ENCODE data around the gene DIPK1C.

DIPK1C gene

DNA sequence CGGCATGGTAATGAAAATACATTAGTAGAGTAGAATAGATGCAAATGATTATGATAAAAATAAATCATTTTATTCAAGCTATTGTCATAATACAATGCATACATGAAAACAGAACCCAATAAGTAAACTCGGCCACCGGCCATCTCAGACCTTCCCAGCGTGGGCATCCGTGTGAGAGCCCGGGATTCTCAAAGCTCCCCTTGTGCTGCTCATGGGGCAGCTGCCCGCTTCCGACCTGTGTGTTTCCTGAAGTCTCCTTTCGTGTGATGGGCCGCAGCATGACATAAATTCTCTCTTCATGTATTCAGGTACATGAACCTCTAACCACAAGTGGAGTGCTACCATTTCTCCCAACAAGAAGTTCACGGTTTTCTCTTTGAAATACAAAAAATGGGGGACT, 25.6 kb upstream of the DIPK1C start:
- DNase-seq (ENCODE audit: low spot score): no peak

DNA sequence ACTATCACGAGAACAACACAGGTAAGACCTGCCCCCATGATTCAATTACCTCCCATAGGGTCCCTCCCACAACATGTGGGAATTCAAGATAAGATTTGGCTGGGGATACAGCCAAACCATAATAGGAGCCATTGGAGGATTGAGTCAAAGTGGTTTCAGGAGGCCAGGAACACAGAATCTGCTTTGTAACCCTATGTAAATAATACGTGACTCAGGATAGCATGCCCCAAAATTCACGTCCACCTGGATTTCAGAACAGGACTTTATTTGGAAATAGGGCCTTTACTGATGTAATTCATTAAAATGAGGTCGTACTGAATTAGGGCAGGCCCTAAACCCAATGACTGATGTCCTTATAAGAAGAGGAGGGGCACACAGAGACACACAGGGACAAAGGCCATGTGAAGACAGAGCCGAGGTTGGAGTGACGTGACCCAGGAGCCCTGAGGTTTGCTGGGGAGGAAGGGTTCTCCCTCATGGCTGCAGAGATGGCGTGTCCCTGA, 23.1 kb upstream of the DIPK1C start:
- no peak for DNase-seq (ENCODE audit: low spot score)

- DNase-seq (ENCODE audit: low spot score): no peak
Measured at GRCh38 chr18:74479486-74480148, 22.5 kb upstream of the DIPK1C start.

- no peak for DNase-seq (ENCODE audit: low spot score)
Measured at GRCh38 chr18:74478880-74479279, 21.8 kb upstream of the DIPK1C start.

- no peak for DNase-seq (ENCODE audit: low spot score)
Measured at GRCh38 chr18:74478316-74478715, 21.2 kb upstream of the DIPK1C start.

DNA sequence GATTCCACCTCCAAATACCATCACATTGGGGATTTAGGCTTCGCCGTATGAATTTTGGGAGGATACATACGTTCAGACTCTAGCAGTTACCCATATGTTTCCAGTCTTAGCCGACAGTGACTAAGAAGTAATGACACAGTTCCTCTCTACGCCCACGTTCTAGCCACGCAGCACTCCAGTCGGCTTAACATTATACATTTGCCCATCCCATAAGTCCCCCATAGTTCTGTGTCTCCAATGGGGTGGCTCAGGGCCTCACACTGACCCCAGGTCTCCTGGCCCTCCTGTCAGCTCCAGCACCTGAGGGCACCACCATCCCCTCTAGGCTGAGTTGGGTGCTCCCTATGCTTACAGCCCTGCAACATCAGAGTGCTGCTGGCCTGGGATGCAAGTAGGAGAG, 20.7 kb upstream of the DIPK1C start:
- no peak for DNase-seq (ENCODE audit: low spot score)

GRCh38 chr18:74476140-74476539, 19.0 kb upstream of the DIPK1C start:
- peak; percentile 60 for DNase-seq (ENCODE audit: low spot score)

DNA sequence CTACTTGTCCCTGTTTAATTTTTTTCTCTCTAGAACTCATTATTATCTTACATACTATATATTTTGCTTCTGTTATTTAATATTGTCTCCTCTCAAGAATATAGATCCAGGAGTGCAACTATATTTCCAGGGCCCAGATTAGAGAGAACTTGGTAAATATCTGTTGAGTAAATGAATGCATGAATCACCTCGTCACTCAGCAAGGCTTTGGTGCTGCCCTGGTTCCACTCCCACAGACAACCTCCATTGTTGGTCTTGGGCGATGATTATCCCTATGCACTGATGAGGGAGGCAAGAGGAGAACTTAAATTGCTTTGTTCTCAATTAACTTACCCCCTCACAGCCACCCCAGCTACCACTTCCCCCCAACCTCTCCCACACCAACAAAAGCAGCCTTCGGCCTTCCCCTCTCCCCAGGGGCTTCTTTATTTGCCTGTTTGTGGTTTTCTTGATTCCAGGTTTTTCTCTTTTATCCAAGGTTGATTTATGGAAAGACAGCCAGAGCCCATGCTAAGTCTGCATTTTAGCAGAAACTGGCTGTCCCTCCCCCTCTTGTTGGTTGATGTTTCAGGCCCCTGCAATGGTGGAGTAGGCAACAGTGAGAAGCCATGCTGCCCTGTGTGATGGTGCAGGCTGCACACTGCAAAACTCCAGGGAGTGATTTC, 17.0 kb upstream of the DIPK1C start:
- no peak for DNase-seq (ENCODE audit: low spot score)

DNA sequence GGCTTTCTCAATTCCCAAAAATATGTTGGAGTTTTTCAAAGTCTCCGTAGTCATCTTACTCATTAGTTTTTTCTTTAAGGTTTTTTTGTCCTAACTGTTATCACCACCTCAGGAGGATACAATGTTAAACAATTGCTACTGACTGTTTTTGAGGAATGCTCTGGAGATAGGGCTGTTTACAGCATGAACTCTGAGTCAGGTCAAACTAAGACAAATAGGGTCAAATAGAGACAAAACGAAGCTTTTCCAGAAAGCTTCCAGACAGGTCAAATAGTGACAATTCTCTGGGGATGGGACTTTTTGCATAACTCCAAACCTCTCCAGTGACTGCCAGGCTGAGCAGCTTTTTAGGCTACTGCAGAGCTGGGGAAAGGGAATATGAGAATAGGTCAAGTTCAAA, 15.2 kb upstream of the DIPK1C start:
- DNase-seq (ENCODE audit: low spot score): no peak

DNA sequence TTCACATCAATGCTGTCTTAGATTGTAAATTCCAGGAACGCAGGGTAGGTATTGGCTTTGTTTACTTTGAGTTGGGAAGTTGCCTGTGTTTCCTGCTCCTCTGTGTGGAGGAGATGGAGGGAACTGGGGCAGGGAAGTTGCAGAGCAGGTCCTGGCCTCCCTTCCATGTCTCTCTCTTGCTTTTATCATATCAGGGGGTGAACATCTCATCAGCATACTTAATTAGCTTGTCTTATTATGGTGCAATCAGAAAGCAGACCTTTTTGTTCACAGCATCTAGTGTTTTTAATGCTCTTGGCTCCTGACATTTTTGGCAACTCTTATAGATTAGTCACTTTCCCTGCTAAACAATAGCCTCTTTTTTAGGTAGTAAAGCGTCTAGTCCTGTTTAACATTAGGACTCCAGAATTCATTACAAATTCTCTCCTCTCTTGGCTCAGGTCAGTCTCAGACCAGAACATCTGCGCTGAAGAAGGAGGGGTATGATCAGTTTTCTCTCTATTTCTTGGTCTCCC, 11.5 kb upstream of the DIPK1C start:
- DNase-seq (ENCODE audit: low spot score): no peak

GRCh38 chr18:74465775-74466174, 8.7 kb upstream of the DIPK1C start:
- DNase-seq (ENCODE audit: low spot score): no peak

GRCh38 chr18:74463983-74464382, 6.9 kb upstream of the DIPK1C start:
- no peak for DNase-seq (ENCODE audit: low spot score)

GRCh38 chr18:74463254-74463653, 6.1 kb upstream of the DIPK1C start:
- no peak for DNase-seq (ENCODE audit: low spot score)

DNA sequence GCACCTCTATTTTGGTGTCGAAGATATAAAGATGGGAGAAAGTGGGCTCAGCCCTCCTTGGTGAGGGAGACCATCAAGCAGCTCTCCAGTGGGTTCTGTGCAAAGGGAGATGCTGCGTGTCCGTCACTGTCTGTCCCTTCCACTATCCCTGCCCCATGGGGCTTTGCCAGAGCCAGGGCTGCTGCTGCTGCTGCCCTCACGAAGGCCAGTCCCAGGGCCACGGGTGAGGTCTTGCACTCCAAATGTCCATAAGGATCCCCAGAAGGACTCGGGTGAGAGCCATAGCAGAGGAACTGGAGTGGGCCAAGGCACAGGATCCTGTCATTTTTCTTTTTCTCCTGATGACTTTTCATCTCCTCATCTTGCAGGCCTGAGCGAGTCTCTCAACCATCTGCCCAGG, 3.7 kb upstream of the DIPK1C start:
- DNase-seq (ENCODE audit: low spot score): no peak

- no peak for DNase-seq (ENCODE audit: low spot score)
Measured at GRCh38 chr18:74459889-74460288, 2.8 kb upstream of the DIPK1C start.

DNA sequence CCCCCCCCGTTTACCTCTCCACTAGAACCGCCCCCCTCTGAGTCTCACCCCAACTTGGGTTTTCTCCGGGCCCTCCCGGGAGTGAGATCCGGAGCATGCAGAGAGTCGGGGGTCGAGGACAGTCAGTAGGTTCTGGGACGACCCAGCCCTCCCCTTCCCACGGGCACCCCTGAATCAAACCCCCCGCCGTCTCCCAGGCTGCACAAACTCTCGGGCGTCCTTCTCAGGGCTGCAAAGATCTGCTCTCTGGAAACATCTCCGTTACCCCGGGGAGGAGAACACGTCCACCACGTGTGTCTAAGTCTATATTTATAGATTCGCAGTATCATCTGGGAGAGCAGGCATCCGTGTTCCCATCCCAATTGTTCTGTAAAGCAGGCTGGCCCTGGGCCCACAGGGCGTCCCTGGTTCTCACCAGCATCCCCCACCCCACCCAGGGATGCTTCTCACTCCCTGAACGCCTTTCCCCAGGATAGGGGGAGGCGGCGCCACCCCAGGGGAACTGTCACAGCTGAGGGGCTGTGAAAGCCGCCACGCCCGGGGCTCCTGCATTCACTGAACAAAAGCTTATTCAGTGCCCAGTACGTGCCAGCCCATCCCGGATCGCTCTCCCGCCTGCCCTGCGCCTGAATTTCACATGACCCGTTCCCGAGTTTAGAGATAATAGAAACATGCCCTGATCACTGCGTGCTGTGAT, 765 bp upstream of the DIPK1C start:
- DNase-seq (ENCODE audit: low spot score): no peak

GRCh38 chr18:74456349-74457042, 612 bp downstream of the DIPK1C start:
- DNase-seq (ENCODE audit: low spot score): no peak

- no peak for DNase-seq (ENCODE audit: low spot score)
Measured at GRCh38 chr18:74456017-74456348, 1.1 kb downstream of the DIPK1C start.

- no peak for DNase-seq (ENCODE audit: low spot score)
Measured at GRCh38 chr18:74455386-74455785, 1.7 kb downstream of the DIPK1C start.

- no peak for DNase-seq (ENCODE audit: low spot score)
Measured at GRCh38 chr18:74454279-74454751, 2.8 kb downstream of the DIPK1C start.

DNA sequence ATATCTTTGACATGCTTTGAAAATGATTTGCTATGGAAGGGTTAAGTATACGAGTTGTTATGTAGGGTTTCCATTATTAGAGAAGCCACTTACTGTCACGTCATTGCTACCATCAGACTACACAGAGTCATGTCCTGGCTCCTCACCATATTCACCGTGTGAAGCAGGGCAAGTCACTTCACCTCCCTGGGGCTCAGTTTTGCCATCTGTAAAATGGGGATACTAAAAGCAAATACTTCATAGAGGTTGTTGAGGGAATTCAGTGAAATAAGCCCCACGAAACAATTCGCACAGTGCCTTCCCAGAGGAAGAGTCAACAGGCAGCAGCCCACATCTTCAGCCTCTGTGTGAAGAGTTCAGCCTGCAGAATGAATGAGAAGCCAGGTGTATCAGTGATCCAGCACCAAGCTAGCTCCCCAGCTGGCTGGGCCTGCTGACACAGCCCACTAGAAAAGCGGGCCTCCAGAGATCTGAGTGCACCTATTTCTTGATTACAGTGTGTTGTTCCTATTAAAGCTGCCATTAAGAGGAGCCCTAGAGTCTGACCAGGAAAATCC, 3.4 kb downstream of the DIPK1C start:
- no peak for DNase-seq (ENCODE audit: low spot score)

DNA sequence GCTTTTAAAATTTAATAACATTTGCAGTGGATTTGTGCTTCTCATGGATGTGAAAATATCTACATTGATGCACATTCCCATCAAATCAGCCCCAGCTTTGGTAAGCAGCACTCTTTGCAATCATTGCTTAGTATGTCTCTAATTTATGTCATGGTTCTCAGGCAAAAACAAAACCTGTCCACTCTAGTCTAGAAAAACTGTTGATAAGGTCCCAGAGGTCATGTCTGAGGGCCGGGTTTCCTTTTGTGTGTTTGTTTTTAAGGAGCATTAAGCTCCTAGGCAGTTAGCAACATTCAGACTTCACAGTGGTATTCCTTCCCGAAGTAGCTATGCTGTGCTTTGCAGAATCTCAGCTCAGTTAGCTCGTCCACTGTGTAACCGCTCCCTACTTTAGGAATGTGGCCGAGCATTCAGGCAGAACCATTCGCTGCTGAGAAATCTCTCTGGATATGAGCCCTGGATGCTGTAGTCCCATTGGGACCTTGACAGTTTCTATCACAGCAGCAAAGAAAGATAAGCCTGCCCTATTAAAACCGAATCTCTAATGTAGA, 4.0 kb downstream of the DIPK1C start:
- DNase-seq (ENCODE audit: low spot score): no peak
